Inflammatory macrophage (primary cell): ENCODE data around the gene HYDIN.
"Not testable (repeated sequence)": the region's sequence is repeated elsewhere in the genome, so short reads cannot be mapped to it uniquely, and the experiment has no call there.

Source experiments
- DNase-seq, 2 donors: peaks; one replicate each; pipeline ENCODE4 v3.0.0-alpha.2; 2020 to 2022

HYDIN gene

DNA sequence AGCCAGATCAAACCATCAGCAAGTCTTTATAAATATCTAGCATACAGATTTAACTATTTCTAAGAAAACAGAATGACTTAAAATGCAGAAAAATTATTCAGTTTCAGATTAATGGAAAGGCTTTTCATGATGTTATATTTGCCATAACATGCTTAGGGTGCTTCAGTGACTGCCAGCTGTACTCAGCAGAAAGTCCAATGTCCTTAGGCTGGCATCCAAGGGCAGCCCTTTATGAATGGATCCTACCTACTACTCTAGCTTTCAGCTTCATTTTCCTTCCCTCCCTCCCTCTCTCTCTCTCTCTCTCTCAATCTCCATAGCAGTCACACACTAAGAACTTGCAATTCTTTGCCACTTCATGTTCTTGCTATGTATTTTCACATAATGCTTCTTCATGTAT lies 124.6 kb downstream of the HYDIN start:
- not testable (repeated sequence) for DNase-seq

DNA sequence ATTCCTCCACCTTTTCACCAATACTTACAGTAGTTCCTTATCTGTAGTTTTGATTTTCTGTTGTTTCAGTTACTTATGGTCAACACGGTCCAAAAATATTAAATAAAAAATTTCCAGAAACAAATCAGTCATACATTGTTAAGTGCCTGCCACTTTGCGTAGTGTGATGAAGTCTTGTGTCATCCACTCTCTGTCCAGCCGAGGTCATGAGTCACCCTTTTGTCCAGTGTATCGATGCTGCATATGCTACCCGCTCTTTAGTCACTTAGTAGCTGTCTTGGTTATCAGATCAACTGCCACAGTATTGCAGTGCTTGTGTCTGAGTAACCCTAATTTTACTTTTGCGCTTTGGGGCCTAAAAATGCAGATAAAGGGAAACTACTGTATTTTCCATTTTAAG lies 146.9 kb downstream of the HYDIN start:
- DNase-seq = not testable (repeated sequence)

DNA sequence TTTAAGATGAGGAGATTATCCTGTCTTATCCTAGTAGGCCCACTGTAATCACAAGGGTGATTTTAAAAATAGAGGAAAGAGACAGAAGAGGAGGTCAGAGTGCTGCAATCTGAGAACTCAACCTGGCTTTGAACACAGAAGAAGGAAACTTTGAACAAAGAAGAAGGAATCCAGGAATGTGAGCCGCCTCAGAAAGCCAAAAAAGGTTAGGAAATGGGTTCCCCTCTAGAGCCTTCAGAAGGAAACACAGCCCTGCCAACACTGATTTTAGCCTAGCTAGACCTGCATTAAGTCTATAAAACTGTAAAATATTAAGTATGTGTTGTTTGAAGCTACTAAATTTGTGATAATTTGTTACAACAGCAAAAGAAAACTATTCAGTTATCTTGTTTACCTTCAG lies 149.7 kb downstream of the HYDIN start:
- DNase-seq = not testable (repeated sequence)

DNA sequence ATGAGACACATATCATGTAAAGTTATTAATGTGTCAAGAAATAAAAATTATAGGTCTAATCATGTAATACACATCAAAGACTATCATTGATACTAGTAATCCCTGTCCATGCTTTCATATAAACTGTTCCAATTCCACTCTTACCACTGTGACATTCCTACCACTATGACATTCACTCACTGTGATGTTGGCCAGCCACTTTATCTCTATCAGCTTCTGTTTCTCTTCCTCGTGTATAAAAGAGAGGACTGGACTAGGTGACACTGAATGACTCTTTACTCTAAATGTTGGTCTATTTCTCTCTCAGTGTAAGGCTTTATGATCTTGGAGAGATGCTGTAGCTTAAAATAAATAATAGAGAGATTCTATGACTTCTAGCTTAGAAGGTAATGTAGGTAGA lies 150.3 kb downstream of the HYDIN start:
- not testable (repeated sequence) for DNase-seq

DNA sequence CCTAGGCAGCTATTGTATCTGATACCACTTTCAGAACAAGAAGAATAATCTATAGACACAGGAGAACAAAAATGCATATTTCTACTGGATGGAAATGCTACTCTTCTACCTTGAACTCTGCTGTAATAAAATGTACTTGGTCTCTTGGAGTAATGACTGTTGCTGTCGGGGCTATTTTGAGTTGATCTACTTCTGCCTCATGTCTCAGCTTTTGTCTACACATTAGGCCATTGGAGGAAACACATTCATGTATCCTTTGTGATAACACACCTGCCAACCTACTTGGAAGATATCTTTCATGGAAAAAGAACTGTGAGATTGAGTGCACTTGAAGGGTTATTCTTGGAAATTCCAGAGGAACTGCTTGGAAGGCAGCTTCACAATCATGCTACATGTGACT lies 159.9 kb downstream of the HYDIN start:
- not testable (repeated sequence) for DNase-seq

DNA sequence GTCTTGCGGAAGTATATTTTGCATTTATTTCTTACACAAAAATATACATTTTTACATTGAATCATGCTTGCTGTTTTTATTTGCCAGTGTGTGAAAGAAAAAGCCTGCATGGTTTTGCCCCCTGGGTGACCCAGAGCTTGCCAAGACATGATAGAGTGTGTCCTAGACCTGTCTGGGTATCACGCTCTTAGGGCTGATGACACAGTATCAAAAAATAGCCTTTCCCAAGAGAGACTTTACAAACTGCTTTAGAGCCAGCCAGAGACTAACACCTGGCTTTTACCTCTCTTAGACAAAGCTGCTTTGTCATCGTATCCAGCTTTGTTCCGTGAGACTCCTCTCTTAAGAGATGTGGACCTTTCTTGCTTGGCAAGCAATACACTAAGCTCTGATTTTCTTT lies 160.7 kb downstream of the HYDIN start:
- DNase-seq = not testable (repeated sequence)

DNA sequence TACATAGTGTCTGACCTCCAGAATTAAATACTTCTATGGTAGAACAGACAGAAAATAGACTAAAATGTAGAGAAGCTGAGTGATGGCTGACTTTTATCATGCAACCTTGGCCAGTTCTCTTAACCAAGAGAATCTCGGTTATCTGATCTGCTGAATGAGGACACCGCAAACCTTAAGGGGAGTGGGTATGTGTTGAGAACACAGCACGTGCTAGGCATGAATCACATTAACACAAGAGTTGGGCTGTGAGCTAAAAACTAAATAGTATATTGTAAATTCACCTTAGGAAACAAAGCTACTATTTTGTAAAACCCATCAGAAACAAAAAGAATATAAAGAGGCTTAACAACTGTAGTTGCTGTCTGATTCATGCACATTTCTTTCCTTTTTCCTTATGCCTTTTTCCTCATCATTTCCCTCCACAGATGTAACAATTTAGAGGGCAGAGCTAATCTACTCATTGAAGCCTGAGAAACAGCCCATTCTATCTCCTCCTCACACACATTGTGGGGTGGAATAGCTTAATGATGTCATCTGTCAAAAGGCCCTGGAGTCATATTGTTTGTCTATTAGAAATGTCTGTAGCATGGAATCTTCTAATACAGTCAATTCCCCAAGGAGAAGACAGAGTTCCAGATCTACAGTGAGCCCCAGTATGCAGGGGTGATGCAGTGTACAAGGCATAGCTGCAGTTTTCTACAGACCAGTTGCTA lies 176.5 kb downstream of the HYDIN start:
- DNase-seq = not testable (repeated sequence)

DNA sequence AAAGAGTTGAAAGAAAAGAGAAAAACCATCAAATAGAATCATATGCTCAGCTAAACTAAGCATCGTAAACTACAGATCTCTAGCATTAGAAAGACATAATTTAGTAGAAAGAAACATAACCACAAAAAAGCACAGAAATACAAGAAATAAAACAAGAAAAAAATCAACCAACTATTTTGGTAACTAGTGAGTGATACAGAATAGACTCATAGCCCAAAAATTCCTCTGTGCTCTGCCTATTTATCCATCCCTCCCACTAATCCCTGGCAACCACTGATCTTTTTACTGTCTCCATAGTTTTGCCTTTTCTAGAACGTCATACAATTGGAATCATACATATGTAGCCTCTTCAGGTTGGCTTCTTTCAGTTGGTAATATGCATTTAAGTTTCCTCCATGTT lies 180.2 kb downstream of the HYDIN start:
- DNase-seq = not testable (repeated sequence)

DNA sequence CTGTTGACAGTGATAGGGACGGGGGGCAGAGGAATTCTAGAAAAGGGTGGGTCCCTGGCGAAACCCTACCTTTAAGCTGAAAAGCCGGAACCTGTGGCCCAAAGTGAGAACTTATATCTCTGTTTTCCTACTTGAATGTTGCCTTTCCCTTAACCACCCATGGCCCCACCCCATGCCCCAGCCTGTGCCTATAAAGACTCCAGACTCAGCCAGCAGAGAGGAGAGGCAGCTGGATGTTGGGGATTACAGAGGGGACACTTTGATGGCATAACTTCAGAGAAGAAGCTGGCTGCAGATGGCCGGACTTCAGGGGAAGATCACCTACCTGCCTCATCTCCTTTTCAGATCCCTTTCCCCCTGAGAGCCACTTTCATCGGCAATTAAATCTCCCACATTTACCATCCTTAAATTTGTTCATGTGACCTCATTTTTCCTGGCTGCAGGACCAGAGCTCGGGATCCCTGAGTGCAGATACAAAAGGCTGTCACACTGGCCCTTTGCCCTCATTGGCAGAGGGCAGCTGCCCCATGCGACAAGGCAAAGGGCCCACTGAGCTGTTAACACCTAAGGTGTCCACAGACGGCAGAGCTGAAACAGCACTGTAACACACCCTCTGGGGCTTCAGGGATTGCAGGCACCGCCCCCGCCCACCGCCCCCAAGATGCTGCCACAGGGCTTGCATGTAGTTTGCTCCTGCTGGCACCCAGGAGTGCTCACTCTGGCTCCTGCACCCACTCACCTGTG lies 191.0 kb downstream of the HYDIN start:
- not testable (repeated sequence) for DNase-seq

DNA sequence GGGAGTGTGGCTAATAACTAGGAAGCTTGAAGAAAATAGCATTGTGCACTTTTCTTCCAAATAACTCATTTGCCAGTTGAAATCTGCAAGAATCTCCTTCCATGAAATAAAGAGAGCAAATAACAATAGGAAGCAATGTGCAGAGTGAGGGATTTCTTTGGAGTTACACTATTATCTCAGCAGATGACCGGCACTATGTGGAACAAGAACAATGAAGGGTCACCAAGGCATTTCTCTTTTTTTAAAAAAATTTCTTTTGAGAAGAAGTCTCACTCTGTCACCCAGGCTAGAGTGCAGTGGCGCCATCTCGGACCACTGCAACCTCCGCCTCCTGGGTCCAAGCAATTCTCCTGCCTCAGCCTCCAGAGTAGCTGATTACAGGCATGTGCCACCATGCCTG lies 192.1 kb downstream of the HYDIN start:
- DNase-seq = not testable (repeated sequence)

DNA sequence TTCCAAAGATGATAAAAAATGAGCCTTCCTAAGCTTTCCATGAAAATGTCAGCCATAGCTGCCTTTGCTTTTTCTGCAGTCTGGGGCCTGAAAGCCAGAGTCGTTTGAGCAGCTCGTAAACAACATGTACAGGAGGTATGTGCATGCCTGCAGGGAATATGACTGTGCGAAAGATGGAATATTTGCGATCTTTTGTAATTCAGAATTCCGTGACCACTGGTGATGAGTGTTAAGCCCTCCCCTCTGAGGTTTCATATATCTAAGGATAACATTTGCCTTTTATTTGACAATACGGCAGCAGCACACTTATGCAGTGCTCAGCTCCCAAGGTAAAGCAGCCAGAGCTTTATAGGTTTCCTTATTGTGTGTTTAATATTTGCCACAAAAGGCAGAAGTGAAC lies 192.5 kb downstream of the HYDIN start:
- not testable (repeated sequence) for DNase-seq

DNA sequence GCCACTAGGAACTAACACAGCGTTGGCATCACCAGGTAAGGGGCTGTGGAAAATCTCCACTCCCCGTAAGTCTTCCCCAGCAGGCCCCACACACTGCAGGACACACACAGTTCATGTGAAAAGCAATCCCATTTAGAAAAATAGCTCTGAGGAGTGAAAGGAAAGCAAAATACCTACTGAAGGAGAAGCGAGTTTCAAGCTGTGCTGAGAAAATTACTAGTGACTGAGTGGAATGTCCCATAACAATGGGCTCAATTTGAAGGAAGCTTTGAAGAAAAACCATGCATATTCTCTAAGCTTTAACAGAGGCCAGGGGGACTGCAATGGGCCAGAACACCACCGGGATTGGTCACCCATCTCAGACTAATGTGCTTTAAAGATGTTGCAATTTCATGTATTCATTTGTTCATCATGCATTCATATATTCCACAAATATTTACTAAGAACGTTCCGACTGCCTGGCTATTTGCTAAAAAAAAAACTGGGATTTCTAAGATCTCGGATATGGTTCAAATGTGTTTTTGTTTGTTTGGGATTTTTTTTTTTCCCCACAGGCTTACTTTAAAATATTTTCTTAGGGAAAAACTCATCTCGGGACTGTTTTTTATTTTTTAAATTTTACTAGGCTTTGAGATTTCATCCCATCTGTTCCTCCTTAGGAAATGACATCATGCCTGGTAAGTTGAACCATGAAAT lies 202.3 kb downstream of the HYDIN start:
- not testable (repeated sequence) for DNase-seq

DNA sequence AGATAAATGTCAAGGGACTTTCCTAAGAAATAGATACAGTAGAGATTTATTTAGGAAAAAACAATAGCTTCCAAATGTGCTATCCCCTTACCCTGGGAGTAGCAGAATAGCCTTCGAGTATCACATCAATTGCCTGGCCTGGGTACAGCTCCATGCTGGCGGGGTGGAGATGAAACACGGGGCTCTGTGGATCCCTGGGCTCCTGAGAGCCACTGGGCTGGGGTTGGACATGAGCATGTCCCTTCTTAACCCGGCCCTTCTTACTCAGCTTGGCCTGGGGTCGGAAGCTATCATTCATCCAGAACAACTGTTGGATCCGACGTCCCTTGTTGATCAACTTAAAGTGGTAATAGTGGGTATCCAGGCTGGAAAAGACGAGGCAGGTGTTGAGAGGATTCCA lies 203.0 kb downstream of the HYDIN start:
- DNase-seq = not testable (repeated sequence)

DNA sequence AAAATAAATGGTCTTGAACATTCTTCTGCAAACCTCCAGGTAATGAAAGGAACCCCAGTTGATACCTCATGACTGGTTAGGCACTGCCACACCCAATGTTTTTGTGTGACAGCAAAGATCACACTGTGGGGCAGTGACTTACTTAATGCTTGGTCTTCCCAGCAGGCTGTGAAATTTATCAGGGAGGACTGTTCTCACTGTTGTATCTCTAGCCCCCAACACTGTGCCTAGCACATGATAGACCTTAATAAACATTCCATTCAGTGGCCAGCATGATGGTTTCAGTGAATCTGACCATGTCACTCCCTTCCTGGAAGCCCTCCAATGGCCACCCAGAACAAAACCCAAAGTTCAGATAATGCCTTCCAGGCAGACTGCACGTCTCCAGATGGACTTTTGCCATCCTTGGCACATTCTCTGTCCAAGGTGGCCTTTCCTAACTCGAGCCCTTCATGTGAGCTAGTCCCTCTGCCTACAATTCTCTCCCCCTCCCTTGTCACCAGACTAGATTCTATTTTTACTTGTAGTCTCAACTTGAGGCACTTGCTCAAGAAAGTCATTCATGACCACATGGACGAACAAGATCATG lies 206.6 kb downstream of the HYDIN start:
- not testable (repeated sequence) for DNase-seq

DNA sequence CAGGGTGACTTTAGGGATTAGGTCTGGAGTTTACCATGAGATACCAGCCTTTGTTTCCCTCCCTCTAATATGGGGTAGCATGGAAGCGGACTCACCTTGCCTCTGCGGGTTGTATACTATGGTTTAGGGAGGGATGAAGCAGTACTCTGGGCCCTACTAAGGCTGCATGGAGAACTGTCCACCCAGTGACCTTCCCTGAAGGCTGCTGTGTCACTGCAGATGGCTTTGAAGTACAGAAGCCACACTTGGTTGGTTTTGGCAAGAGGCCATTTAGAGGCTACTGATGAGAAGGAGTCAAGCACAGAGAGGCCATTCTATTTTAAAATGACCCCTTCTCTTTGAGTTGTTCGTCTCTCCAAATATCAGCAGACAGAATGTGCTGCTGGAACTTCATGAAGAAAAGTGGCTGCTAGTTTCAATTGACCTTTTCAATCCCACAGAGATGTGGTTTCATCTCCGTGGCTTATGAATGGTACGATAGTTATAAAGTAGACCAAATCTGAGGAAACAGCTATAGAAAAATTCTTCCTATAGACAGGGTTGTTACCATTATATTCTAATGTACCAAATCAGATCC lies 208.5 kb downstream of the HYDIN start:
- not testable (repeated sequence) for DNase-seq

DNA sequence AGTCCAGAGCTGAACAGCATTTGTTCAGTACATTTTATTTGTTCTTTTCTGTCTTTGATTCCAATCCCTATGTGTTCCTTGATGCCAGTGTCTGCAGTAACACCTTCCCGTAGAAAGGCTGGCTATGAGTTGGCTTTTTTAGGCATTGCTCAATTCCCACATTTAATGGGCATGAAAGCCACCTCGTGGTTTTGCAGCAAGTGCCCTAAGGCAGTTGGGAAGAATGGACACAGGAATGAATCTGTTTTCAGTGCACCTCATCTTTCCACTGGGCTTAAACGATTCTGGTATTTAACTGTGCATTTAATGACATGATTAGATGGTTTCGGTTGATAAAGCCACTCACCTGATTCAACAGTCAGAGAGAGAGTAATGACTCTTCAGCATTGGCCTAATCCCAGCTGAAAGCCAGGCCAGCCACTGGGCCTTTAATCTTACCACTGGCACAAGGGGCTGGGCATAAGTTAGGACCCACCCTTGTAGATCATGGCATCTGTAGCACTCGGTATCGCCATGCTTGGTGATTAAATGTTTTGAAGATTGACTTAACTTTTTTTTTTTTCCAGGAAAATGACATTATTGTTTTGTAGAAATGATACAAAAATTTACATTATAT lies 211.3 kb downstream of the HYDIN start:
- not testable (repeated sequence) for DNase-seq

DNA sequence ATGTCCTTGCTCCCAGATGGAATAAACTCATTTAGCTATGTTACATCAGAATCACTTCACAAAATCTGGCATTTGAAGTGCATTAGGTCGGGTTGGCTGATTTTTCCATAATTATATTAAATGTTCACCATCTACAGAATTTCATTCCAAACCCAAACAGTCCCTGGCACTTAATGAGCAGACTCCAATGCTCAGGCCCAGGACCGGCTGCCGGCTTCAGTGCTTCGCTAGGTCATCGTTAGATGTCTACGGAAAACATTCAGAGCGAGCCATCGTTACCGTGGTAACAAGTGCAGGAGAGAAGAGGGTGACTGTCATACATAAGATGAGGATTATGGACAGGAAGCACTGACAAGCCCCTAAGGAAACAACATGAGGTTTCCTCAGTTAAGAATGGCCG lies 215.1 kb downstream of the HYDIN start:
- DNase-seq = not testable (repeated sequence)

DNA sequence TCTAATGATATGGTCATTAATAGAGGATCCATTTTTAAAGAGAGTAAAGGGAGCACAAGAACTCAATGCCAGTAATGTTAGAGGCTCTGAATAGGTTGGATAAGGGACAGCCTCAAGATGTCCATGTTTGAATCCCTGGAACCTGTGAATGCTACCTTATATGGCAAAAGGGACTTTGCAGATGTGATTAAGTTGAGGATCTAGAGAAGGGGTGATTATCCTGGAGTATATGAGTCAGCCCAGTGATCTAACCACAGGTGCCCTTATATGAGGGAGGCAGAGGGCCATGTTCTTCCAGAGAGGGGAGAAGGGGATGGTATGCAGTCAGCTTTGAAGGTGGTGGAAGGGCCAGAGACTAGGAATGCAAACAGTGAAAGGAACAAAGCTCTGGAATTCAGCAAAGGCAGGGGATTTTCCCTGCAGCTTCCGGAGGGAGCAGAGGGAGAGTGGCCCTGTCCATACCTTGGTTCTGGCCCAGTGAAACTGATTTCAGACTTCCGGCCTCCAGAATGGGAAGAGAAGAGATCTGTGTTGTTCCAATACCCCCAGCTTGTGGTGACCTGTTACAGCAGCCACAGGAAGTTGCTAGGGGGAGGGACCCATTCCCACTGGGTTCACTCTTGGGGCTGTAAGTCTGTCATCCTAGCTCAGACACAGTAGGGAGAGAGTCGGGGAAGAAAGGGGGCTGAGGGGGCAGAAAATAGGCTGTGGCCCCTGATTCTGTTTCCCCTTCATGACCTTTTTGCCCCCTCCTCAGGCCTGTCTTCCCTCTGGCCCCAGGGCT lies 220.9 kb downstream of the HYDIN start:
- not testable (repeated sequence) for DNase-seq

DNA sequence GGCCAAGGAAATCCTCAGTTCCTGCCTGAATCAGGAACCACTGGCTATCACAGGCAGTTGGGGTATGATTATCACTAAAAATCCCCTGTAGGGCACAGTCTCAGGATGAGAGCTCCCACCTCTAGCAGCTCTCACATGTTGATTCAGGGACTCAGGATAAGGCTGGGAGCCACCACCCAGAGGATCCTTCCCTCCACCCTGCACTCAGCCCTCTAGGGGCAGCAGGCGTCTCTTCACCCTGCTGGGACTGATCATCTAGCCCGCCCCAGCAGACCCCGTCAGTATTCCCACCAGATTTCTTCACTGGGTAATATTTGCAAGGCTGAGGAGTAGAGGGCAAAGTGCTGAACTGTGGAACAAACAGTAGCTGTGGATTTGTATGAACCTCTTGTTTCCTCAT lies 224.0 kb downstream of the HYDIN start:
- DNase-seq = not testable (repeated sequence)

DNA sequence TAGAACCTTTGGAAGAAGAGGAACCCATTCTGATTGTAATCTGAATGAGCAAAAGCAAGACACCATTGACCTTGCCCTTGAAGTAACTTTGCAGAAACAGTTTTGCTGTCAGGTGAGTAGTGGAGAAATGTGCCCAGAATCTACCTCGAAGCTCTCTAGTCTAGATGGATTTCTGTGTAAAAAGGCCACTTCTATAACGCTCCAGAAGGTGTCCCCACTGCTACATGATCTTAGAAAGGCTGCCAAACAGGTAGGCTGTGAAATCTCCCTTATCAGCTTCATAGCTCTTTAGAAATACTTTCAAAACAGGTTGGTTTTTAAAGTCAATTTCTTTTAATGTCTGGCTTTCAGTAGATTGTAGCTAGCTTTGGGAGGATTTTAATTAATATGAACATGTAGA lies 230.8 kb downstream of the HYDIN start:
- peak in 1 of 2 donors; percentile 0 for DNase-seq

DNA sequence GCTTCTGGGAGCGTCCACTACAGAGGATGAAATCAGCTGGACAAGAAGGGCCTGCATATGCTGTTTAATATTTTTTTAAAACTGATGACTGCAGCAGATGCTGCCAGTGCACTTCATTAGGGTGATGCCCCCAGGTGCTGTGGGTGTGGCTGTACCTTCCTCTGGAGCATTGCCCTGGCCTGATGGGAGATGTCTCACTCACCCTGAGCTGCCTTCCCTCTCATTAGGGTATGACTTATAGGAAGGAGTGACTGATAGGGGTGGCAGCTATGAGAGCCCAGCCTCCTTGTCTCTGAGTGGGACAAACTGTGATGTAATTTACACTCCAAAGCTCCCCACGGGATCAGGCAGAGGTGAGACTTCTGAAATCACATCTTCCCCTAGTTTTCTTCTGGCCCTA lies 234.7 kb downstream of the HYDIN start:
- not testable (repeated sequence) for DNase-seq
